Neural cell (in vitro differentiated cells): ENCODE results near the gene FERMT3.

ENCODE experiments used
- EP300 ChIP-seq: fragments of 450-650 bp; conservative IDR thresholded peaks from 2 replicates; pipeline ENCODE4 v1.6.1; 2014; ENCODE audit warnings: antibody characterized with exemption, mild to moderate bottlenecking, moderate library complexity; ENCODE audit not compliant: poor library complexity, severe bottlenecking
- RAD21 ChIP-seq: fragments of 450-650 bp; conservative IDR thresholded peaks from 2 replicates; pipeline ENCODE4 v1.6.1; 2014; ENCODE audit warnings: antibody characterized with exemption, mild to moderate bottlenecking, moderate library complexity

- TF ChIP-seq RAD21 (no peak), EP300 (no peak)
Measured at GRCh38 chr11:64181506-64182411, 24.8 kb upstream of the FERMT3 start.
